Astrocyte of the cerebellum (primary cell): ENCODE results near the gene NID2.

Experiments used
- DNase-seq: peaks from one replicate; pipeline ENCODE4 v3.0.0-alpha.2; 2011; ENCODE audit warnings: low read depth
- H3K4me3 ChIP-seq: 2 replicates; pipeline ENCODE4 v1.5.1; 2011; ENCODE audit warnings: mild to moderate bottlenecking, low read depth, low read length, moderate library complexity
- CTCF ChIP-seq: IDR thresholded peaks from 2 replicates; pipeline ENCODE4 v1.5.1; 2012; ENCODE audit warnings: low read length, low read depth, moderate library complexity, mild to moderate bottlenecking; ENCODE audit errors: missing control alignments
- in situ Hi-C: cut with HindIII; loops from 2 replicates; pipeline ENCODE4 v1.10.0; 2017; ENCODE audit warnings: low sequenced_read_pairs

Gene NID2

GRCh38 chr14:52015411-52016030 lies 53.3 kb downstream of the NID2 start:
- TF ChIP-seq CTCF: peak; percentile 53
- no peak for DNase-seq
- no peak overlapping the region for H3K4me3 ChIP-seq
- in situ Hi-C loops: no loop called here

- H3K4me3 ChIP-seq: no peak overlapping the region
- in situ Hi-C loops: no loop called here
- no peak for DNase-seq
- TF ChIP-seq CTCF: no peak
These were observed 54.1 kb downstream of the NID2 start for GRCh38 chr14:52014601-52015267.

GRCh38 chr14:52013984-52014600 lies 54.8 kb downstream of the NID2 start:
- TF ChIP-seq CTCF: no peak
- DNase-seq: no peak
- in situ Hi-C loops: no loop called here
- H3K4me3 ChIP-seq: no peak overlapping the region

GRCh38 chr14:52012635-52013034 lies 56.2 kb downstream of the NID2 start:
- in situ Hi-C loops: no loop called here
- DNase-seq: no peak
- no peak overlapping the region for H3K4me3 ChIP-seq
- no peak for TF ChIP-seq CTCF

- no peak for DNase-seq
- no peak for TF ChIP-seq CTCF
- in situ Hi-C loops: no loop called here
- no peak overlapping the region for H3K4me3 ChIP-seq
These were observed 57.3 kb downstream of the NID2 start for GRCh38 chr14:52011523-52011922.

GRCh38 chr14:52010173-52010693 lies 58.6 kb downstream of the NID2 start:
- no peak for TF ChIP-seq CTCF
- no peak overlapping the region for H3K4me3 ChIP-seq
- in situ Hi-C loops: no loop called here
- no peak for DNase-seq
